ENCODE results near the gene SLC38A6.

SLC38A6 gene

DNA sequence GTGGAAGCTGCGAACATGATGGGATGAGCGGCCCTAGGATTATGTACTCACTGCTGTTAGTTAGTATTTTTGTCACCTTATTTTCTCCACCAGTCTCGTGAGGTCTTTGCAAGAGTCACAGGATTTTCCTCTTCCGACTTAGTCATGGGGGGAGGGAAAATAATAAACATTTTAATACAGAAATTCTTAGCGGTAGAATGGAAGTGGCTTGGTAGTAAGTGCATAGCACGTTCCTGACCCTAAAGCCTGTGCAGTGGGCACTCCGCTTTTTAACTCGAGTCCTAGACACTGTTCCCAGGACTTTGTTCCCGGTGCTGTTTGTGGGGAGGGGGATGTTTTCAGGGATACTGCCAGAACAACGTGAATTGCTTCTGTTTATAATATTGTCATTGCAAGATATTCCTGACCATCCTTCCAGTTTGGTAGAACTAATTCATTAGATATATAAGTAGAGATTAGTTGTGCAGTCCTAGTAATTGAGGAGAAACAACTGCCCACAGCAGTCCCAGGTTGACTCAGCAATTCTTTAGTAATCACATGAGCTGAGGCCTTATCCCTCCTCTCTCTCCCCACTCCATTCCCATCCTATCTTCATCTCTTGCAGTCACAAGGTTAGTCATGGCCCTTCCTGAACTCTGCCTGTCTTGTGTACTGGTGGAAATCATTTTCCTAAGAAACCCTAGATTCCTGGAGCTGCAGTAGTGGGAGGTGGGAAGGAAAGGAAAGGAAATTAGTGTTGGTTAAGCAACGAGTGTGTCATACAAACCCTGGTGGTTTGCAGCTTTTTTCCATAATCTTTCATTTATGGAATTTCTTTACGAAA lies 799 bp downstream of the SLC38A6 start:
- DNase-seq: no peak

DNA sequence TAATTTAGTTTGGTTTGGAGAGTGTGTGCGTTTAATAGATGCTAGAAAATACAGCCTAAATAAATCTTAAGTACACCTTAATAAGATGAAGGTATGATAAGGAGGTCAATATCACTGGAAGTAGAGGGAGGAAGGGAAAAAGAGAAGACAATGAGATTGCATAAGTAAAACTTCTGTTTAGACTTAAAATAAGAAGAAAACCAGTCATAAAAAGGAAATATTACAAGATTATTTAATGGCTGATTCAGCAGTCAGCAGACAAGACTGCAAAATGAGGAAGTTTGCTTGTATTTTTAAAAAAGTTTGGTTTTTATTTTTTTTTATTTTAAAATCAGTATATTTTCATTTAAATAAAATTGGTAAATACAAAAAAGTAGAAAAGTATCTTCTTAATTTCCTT lies 3.2 kb downstream of the SLC38A6 start:
- no peak for DNase-seq

GRCh38 chr14:60986500-60986899 lies 5.5 kb downstream of the SLC38A6 start:
- DNase-seq: no peak

DNA sequence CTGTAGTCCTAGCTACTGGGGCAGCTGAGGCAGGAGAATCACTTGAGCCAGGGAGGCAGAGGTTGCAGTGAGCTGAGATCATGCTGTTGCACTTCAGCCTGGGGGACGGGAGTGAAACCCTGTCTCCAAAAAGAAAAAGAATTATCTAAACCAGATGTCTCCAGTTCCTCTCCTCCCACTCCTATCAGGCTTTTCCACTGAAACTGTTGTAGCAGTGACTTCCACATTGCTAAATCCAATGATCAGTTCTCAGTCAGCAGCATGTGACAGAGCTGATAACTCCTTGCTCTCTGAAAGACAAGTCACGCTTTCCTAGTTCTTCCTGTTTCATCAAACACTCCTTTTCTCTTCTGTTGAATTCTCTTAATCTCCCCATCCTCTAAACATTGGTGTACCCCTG lies 8.6 kb downstream of the SLC38A6 start:
- DNase-seq: no peak

- DNase-seq: no peak
These were observed 17.6 kb downstream of the SLC38A6 start for GRCh38 chr14:60998617-60999016.

GRCh38 chr14:60999536-60999935 lies 18.5 kb downstream of the SLC38A6 start:
- DNase-seq: no peak

- DNase-seq: no peak
These were observed 22.5 kb downstream of the SLC38A6 start for GRCh38 chr14:61003571-61003970.

DNA sequence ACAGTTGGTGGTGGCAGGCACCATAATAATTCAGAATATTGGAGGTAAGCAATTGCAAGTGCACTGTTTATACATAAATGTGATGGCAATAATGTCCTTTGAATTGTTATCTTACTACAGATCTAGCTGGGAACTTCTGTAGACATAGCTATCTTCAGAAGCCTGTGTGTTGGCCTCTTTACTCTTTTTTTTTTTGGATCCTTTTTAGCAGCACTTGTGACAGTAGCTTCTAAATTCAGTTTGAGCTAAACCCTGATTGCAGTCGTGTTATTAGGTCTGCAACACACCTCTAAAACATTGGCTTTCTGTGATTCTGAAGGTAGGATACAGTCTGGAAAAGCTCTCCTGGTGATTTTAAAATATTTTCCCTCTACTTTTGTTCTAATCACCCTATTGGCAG lies 38.5 kb downstream of the SLC38A6 start:
- no peak for DNase-seq

GRCh38 chr14:61025251-61026223 lies 44.5 kb downstream of the SLC38A6 start:
- peak; percentile 73 for DNase-seq

- DNase-seq: no peak
These were observed 45.5 kb downstream of the SLC38A6 start for GRCh38 chr14:61026526-61026925.

DNA sequence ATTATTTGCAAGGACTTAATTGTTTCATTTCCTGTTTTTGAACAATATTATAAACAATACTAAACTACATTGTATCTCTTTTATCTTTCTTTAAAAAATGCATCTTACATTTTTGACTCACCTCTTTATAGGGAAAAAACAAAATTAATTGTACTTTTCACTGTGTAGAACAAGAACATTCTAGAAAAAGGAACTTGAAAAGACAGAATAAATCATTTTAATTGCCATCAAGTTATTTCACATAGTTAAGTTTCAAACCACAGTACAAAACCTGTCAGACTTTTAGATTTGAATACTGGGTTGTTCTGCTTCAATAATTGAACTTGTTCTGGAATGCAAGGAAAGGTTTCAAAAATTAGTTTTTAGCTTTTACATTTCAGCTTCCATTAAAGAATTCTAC lies 50.0 kb downstream of the SLC38A6 start:
- no peak for DNase-seq

DNA sequence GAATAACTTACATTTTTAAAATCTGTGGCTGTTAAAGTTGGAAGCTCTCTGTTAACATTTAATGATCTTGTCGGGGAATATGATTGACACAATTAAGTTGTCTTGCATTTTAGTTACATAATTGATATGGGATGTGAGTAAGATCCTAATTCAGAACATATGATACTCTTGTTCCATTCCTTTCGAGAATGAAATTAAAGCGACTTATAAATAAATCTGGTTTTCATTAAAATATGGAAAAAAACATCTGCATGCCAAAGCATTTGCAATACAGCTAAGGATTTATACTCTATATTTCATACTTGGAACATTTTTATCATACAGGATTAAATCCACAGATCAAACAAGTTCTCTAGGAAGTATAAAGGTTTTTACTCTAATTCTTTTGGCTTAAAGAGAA lies 52.0 kb downstream of the SLC38A6 start:
- DNase-seq: no peak

DNA sequence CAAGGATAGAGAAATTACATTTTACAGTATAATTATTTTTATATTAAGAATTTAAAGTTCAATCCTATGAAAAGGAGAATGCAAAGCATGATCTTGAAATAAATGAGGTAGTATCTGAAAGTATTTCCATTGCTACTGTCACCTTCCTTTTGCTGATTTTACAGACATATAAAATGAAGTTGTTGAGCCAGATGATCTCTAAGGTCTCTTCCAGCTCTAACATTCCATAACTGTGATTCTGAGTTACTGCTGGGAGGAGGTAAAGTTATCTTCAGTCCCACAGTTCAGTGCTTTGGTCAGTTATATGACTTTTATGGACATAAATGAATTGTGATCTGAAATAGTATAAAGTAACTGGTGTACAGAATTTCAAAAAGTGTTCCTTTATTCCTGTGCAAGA lies 52.8 kb downstream of the SLC38A6 start:
- no peak for DNase-seq

GRCh38 chr14:61034416-61035120 lies 53.5 kb downstream of the SLC38A6 start:
- peak; percentile 6 for DNase-seq

GRCh38 chr14:61037215-61037614 lies 56.2 kb downstream of the SLC38A6 start:
- DNase-seq: no peak

DNA sequence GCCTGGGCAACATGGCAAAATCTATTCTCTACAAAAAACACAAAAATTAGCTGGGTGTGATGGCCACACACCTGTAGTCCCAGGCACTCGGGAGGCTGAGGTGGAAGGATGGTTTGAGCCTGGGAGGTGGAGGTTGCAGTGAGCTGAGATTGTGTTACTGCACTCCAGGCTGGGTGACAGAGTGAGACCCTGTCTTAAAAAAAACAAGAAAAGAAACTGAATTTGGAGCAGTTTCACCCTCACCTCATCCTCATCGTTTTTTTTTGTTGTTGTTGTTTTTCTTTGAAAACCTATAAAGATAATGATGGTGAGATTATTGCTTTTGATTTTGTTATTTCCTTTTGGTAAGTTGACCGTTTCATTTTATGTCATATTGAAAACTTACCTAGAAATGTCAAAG lies 60.7 kb downstream of the SLC38A6 start:
- DNase-seq: no peak

DNA sequence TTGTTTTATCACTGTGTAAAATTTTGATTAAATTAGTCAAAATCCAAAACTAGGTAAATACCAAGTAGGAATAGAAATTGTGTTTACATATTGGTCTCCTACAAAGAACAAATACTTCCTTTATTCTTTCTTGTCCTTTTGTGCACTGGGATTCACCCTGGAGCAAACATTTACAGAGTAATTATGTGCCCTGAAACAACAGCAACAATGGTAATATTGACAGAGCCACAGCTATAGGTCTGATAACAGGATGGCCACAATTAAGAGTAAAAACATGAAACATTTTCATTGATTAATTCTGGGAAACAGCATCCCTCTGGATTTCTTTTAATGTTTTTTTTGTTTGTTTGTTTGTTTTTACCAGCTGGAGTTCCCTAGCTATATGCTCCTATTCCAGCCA lies 61.2 kb downstream of the SLC38A6 start:
- peak; percentile 18 for DNase-seq

GRCh38 chr14:61043506-61043905 lies 62.5 kb downstream of the SLC38A6 start:
- no peak for DNase-seq

GRCh38 chr14:61047021-61047420 lies 66.0 kb downstream of the SLC38A6 start:
- no peak for DNase-seq

GRCh38 chr14:61048640-61049039 lies 67.6 kb downstream of the SLC38A6 start:
- DNase-seq: no peak

DNA sequence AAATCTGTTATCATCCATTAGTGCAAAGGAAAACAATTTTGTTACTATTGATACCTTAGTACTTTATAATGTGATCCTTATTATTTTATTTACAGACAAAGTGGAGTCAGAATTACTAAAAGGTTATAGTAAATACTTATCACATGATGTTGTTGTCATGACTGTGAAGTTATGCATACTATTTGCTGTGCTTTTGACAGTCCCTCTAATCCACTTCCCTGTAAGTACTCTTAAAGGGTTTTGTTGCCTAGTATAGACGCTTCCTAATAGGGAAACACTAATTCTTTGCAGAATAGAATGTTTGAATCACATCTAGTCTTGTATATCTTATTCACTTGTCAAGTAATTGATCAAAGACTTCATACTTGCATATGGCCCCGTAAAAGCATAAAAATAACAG lies 69.4 kb downstream of the SLC38A6 start:
- DNase-seq: no peak

DNA sequence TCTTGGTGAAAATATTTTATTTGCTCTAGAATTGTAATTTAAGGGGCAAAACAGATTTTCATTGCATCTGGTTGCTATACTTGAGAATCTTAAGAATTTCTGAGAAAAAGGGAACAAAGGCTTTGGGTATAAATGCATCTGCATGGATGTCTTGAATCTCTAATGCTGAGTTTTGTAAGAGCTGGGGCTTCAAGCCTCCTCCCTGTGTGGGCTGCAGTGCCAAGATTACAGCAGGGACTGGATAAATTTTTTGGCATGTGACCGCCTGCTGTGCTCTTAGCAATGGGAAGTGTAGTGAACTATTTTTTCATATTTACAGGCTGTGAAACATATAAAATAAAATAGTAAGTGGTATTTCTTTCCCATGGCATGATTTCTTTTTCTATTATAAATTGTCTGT lies 70.0 kb downstream of the SLC38A6 start:
- DNase-seq: no peak

DNA sequence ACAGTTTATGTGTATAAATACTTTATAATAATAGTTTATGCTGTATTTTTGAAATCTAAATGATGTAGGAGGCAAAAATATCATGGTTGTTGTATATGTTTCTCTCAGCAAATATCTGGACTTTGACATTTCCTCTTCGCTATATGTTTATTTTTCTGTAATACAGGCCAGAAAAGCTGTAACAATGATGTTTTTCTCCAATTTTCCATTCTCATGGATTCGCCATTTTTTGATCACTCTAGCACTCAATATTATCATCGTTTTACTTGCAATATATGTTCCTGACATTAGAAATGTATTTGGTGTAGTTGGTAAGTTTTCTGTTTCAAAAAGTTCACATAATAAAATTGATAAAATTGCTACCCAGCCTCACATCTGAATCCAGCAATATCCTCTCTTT lies 70.6 kb downstream of the SLC38A6 start:
- DNase-seq: no peak

Data from NCI-H1436 (cell line).